ENCODE results near the gene ANKUB1. TPM values are rescaled to one million over a fixed set of nuclear protein-coding genes. Genes with fewer than 3 reads are reported as not detected.

The ANKUB1 gene
- total and polyA plus RNA-seq, 9 of the 15 experiments (the other 6 are each of a cell fraction or from before 2014, with no cell fraction given), result not detected

DNA sequence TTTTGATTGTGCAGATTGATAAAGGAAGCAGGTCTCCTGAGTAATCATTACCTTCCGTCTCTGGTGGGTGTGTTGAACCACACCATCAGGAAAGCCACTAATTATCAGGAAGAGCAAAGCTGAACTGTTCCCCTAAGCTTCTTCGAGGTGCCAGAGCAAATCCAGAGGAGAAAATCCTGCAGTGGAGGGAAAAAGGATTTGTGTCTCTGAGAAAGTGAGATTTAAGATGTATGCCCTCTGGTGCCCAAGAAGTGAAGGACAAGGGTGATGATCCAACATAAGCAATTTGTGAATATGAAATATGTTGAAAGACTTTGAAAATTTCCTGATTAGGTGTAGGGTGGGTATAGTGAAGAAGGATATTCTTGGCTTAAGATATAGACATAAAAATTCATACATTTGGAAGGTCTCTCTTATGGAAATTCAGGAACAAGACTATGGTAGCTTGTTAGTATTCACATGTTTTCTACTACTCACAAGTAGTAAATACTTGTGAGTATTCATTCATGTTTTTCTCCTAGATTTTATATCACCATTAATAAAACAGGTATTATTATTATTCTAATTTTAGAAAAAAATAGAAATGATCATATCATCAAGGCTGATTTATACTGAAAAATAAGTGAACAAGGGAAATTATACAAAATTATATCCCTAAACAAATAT lies 74.8 kb downstream of the ANKUB1 start (continued):
- peak; percentile 40; the same call in 1 of the 2 replicates for TF ChIP-seq DEAF1 (CRISPR knock-in tag; IDR thresholded peaks at IDR 0.05)
- TF ChIP-seq, protein P1, sequence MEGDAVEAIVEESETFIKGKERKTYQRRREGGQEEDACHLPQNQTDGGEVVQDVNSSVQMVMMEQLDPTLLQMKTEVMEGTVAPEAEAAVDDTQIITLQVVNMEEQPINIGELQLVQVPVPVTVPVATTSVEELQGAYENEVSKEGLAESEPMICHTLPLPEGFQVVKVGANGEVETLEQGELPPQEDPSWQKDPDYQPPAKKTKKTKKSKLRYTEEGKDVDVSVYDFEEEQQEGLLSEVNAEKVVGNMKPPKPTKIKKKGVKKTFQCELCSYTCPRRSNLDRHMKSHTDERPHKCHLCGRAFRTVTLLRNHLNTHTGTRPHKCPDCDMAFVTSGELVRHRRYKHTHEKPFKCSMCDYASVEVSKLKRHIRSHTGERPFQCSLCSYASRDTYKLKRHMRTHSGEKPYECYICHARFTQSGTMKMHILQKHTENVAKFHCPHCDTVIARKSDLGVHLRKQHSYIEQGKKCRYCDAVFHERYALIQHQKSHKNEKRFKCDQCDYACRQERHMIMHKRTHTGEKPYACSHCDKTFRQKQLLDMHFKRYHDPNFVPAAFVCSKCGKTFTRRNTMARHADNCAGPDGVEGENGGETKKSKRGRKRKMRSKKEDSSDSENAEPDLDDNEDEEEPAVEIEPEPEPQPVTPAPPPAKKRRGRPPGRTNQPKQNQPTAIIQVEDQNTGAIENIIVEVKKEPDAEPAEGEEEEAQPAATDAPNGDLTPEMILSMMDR (IDR thresholded peaks at IDR 0.05 in 2 of 3, conservative IDR thresholded peaks at IDR 0.05 in 1 of 3; ENCODE audit: insufficient read depth in 2 of 3, low read depth in 1 of 3, low read length in 3 of 3), result peak; percentile 56 to 72 (median 57); a peak in 4 of 6 replicates
- peak; percentile 63 to 77 for TF ChIP-seq RAD21 (CRISPR knock-in tag; conservative IDR thresholded peaks at IDR 0.05 in 1 of 2, IDR thresholded peaks at IDR 0.05 in 1 of 2)
- TF ChIP-seq RFX7 (CRISPR knock-in tag; IDR thresholded peaks at IDR 0.05), result no peak
- TF ChIP-seq ZNF134 (CRISPR knock-in tag; conservative IDR thresholded peaks at IDR 0.05), result no peak
- peak; percentile 54; the same call in 1 of the 2 replicates for TF ChIP-seq ZNF512 (tag; IDR thresholded peaks at IDR 0.05)
